ENCODE data around the gene MAIP1. TPM values are rescaled to one million over a fixed set of nuclear protein-coding genes. Genes with fewer than 3 reads are reported as not detected.

MAIP1 gene
- total RNA-seq, 1 donor from 2014 or later = 11.7 TPM

DNA sequence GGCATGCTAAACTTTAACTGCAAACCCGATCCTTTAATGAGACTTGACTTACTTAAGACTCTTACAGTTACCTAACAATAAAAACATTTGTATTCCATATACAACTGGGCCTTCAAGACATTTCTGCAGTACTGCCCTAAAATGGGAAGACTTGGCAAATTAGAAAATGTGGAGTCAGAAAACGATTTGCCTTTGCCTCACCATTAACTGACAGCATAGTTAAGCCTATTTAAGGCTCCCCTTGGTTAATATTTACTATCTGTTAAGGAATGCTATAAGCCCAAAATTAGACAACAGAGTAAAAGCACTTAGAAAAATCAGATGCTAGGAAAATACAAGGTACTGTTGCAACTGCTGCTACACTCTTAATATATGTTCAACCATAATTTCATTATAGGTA is 18.8 kb upstream of the MAIP1 start:
- TF ChIP-seq, protein P1, sequence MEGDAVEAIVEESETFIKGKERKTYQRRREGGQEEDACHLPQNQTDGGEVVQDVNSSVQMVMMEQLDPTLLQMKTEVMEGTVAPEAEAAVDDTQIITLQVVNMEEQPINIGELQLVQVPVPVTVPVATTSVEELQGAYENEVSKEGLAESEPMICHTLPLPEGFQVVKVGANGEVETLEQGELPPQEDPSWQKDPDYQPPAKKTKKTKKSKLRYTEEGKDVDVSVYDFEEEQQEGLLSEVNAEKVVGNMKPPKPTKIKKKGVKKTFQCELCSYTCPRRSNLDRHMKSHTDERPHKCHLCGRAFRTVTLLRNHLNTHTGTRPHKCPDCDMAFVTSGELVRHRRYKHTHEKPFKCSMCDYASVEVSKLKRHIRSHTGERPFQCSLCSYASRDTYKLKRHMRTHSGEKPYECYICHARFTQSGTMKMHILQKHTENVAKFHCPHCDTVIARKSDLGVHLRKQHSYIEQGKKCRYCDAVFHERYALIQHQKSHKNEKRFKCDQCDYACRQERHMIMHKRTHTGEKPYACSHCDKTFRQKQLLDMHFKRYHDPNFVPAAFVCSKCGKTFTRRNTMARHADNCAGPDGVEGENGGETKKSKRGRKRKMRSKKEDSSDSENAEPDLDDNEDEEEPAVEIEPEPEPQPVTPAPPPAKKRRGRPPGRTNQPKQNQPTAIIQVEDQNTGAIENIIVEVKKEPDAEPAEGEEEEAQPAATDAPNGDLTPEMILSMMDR (IDR thresholded peaks at IDR 0.05) = no peak
- Histone ChIP-seq H3K27me3 (no peaks in the 10 kb centered on the region), H3K4me3 (no peak overlapping the region), H3K9me3 (no peaks in the 10 kb centered on the region), H3K27ac (no peak overlapping the region), H3K36me3 (peaks cover 27 to 37% of the 10 kb centered on the region in 2 donors), H3K4me1 (no peaks in the 10 kb centered on the region)
- DNase-seq (ENCODE audit: low spot score in 2 of 2) = no peak
- intact Hi-C loops (cut with DNase I) = no loop called here

DNA sequence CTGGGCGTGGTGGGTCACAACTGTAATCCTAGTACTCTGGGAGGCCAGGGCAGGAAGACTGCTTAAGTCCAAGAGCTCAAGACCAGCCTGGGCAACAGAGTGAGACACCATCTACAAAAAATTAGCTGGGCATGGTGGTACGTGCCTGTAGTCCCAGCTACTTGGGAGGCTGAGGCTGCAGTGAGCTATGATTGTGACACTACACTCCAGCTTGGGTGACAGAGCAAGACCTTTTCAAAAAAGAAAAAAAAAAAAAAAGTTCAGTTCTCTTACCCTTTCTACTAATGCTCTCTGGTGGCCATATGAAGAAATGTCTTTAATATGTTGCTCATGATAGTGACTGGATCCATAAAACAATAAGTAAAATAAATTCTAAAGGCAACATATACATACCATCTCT is 15.0 kb upstream of the MAIP1 start:
- DNase-seq (ENCODE audit: low spot score in 2 of 2) = no peak
- H3K27me3 ChIP-seq = no peaks in the 10 kb centered on the region
- H3K4me1 ChIP-seq = no peaks in the 10 kb centered on the region
- TF ChIP-seq, protein P1 (IDR thresholded peaks at IDR 0.05) = peak in 1 of 3 experiments; percentile 8
- peaks cover 14 to 35% of the 10 kb centered on the region in 2 donors for H3K36me3 ChIP-seq
- H3K4me3 ChIP-seq = no peak overlapping the region
- H3K9me3 ChIP-seq = no peaks in the 10 kb centered on the region
- H3K27ac ChIP-seq = no peak overlapping the region
- intact Hi-C loops (cut with DNase I) = no loop called here

DNA sequence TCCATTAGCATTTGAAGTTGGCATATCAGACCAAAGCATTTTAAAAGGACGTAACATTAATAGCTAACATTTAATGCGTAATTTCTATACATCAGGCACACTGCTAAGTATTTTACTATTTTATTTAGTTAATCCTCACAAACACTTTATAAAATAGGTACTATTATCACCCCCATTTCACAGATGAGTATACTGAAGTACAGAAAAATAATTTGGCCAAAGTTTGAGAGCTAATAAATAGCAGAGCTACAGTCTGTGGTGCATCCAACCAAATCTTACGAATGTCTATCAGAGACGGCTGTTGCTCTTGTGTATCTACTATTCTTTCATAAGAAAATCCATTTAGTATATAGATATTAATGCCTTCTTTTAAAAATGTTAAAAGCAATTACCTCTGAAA is 12.0 kb upstream of the MAIP1 start:
- Histone ChIP-seq H3K36me3 (peaks cover 18 to 39% of the 10 kb centered on the region in 2 donors), H3K9me3 (no peaks in the 10 kb centered on the region), H3K27ac (no peak overlapping the region), H3K27me3 (no peaks in the 10 kb centered on the region), H3K4me3 (no peak overlapping the region), H3K4me1 (no peaks in the 10 kb centered on the region)
- no peak for DNase-seq (ENCODE audit: low spot score in 2 of 2)
- intact Hi-C loops (cut with DNase I) = no loop called here
- TF ChIP-seq, protein P1 (IDR thresholded peaks at IDR 0.05) = no peak

DNA sequence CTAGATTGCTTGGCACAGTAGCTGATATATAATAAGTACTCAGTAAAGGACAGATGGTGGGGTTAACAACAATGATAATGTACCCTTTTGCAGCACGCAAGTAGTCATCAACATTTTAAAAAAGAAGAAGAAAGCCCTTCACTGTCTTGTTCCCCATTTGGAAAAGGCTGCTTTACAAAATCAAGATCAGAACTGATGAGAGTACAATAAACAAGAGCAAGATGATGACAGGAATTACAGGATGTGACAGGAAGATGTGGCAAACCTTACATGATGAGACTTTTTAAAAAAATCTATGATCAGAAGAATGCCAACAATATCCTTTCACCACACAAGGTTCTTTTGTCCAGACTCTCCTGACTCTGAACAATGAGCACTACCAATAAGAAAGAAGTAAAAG is 9.2 kb upstream of the MAIP1 start:
- intact Hi-C loops (cut with DNase I) = no loop called here
- no peak overlapping the region for H3K27ac ChIP-seq

DNA sequence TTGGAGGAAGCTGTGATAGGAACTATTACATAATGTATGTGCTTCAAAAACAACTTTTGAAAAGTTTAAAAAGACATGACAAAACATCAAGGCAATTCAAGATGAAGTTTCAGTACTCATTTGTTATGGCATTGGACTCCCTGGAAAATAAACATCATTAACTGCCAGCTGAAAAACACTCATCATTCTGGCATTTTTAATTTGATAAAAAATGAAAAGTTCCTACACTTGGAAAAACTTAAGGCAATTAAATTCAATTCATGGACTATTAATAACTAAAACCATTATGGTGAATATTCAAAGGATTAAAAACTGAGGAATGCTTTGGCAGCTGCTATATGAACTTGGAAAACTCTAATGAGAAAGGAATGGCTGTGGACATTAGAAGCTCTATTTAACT is 8.5 kb upstream of the MAIP1 start:
- H3K4me1 ChIP-seq = no peaks in the 10 kb centered on the region
- intact Hi-C loops (cut with DNase I) = no loop called here
- no peak for DNase-seq (ENCODE audit: low spot score in 2 of 2)
- no peak overlapping the region for H3K27ac ChIP-seq
- no peaks in the 10 kb centered on the region for H3K9me3 ChIP-seq
- no peaks in the 10 kb centered on the region for H3K27me3 ChIP-seq
- TF ChIP-seq, protein P1 (IDR thresholded peaks at IDR 0.05) = no peak
- H3K4me3 ChIP-seq = no peak overlapping the region
- peaks cover 10 to 39% of the 10 kb centered on the region in 2 donors for H3K36me3 ChIP-seq

More for the DNA sequence above, 9.2 kb upstream of the MAIP1 start:
- no peak for DNase-seq (ENCODE audit: low spot score in 2 of 2)
- no peaks in the 10 kb centered on the region for H3K9me3 ChIP-seq
- no peak overlapping the region for H3K4me3 ChIP-seq
- TF ChIP-seq, protein P1 (IDR thresholded peaks at IDR 0.05) = no peak
- no peaks in the 10 kb centered on the region for H3K27me3 ChIP-seq
- peaks cover 10 to 39% of the 10 kb centered on the region in 2 donors for H3K36me3 ChIP-seq
- H3K4me1 ChIP-seq = no peaks in the 10 kb centered on the region

DNA sequence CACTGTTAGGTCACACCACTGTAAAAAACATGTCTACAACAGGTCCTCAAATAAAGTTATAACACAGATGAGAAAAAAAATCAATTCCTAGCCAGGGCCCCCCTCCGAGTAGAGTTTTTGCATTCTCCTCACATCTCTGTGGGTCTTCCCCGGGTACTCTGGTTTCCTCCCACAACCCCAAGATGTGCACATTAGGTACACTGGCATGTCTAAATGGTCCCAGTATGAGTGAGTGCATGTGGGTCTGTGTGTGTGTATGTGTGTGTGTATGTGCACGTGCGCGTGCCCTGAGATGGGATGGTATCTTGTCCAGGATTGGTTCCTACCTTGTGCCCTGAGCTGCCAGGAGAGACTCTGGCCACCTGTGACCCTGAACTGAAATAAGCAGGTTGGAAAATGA is 5.0 kb upstream of the MAIP1 start:
- no peak overlapping the region for H3K4me3 ChIP-seq
- H3K4me1 ChIP-seq = peaks cover 9 to 11% of the 10 kb centered on the region in 2 donors
- intact Hi-C loops (cut with DNase I) = no loop called here
- no peaks in the 10 kb centered on the region for H3K27me3 ChIP-seq
- H3K27ac ChIP-seq = no peak overlapping the region
- peaks cover 10 to 22% of the 10 kb centered on the region in 2 donors for H3K36me3 ChIP-seq
- DNase-seq (ENCODE audit: low spot score in 2 of 2) = no peak
- TF ChIP-seq, protein P1 (IDR thresholded peaks at IDR 0.05) = no peak
- no peaks in the 10 kb centered on the region for H3K9me3 ChIP-seq

All from ascending aorta (tissue), 2 donors.